Endothelial cell (in vitro differentiated cells): ENCODE data around the gene ADAMTS8. TPM values are rescaled to one million over a fixed set of nuclear protein-coding genes. Genes with fewer than 3 reads are reported as not detected.

Experiments
- DNase-seq: peaks from one replicate; pipeline ENCODE4 v3.0.0; 2021; ENCODE audit warnings: low spot score
- H3K27ac Mint-ChIP-seq: one replicate; pipeline ENCODE4 v1.8.0; 2021; ENCODE audit warnings: mixed read lengths, inconsistent platforms; ENCODE audit not compliant: unreplicated experiment
- H3K27me3 Mint-ChIP-seq: one replicate; pipeline ENCODE4 v1.8.0; 2021; ENCODE audit warnings: mild to moderate bottlenecking, moderate library complexity, mixed read lengths, inconsistent platforms; ENCODE audit not compliant: unreplicated experiment
- H3K36me3 Mint-ChIP-seq: one replicate; pipeline ENCODE4 v1.8.0; 2021; ENCODE audit warnings: mild to moderate bottlenecking, low read depth, mixed read lengths, inconsistent platforms; ENCODE audit not compliant: unreplicated experiment
- H3K4me1 Mint-ChIP-seq: one replicate; pipeline ENCODE4 v1.8.0; 2021; ENCODE audit warnings: mild to moderate bottlenecking, mixed read lengths, inconsistent platforms; ENCODE audit not compliant: unreplicated experiment
- H3K4me3 Mint-ChIP-seq: one replicate; pipeline ENCODE4 v1.8.0; 2021; ENCODE audit warnings: mild to moderate bottlenecking, mixed read lengths, inconsistent platforms; ENCODE audit not compliant: unreplicated experiment
- H3K9me3 Mint-ChIP-seq: one replicate; pipeline ENCODE4 v1.8.0; 2021; ENCODE audit warnings: mixed read lengths, inconsistent platforms; ENCODE audit not compliant: unreplicated experiment
- total RNA-seq: library from RNA; stranded (reverse); fragmentation: NEBNext Ultra II Directional; extraction: Animal tissue kit (Norgen Biotek cat#: 25700); gene quantifications from one replicate; pipeline ENCODE4 v1.2.1, GENCODE V29; 2021; ENCODE audit not compliant: unreplicated experiment
- TF ChIP-seq, protein P1 (sequence below): fragments of 200-600 bp; sonication (generic); IDR thresholded peaks from one replicate; pipeline ENCODE4 v1.5.0; 2021; ENCODE audit warnings: antibody characterized with exemption; ENCODE audit not compliant: unreplicated experiment

Gene ADAMTS8
- total RNA-seq, 1 donor from 2014 or later, result 0.31 TPM

DNA sequence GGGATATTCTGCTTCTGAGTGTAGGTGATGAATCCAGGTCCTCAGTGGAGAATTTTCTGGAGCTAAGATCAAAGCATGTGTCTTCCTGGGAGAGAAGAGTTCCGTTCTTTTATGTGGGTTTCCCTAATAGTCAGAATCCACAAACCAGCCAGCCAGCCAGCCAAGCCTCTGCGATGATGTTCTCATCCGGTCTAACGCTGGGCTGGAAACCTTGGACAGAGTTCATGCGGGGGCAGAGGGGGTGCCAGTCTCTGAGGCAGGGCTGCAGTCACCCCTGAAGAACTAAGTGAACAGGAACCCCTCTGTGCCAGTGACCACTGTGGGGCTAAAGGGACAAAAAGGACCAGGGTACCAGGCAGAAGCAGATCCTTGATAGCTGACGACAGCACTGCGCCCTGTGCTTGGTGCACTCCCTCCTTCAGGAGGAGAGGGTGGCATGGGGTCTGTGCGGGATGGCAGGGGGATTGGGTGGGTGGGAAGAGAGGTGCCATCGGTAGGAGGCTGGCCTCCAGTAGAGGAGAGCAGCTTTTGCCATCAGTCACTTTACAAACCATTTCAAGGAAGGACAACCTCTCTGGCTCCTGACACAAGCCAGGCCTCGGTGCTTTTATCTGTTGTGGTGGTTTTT is 47.1 kb upstream of the ADAMTS8 start:
- Mint-ChIP-seq H3K36me3 (peaks cover 4% of the 10 kb centered on the region), H3K4me3 (peak overlapping the region; percentile 12), H3K27ac (no peak overlapping the region), H3K9me3 (no peaks in the 10 kb centered on the region), H3K27me3 (peaks cover 9% of the 10 kb centered on the region), H3K4me1 (peaks cover 12% of the 10 kb centered on the region)
- TF ChIP-seq, protein P1, sequence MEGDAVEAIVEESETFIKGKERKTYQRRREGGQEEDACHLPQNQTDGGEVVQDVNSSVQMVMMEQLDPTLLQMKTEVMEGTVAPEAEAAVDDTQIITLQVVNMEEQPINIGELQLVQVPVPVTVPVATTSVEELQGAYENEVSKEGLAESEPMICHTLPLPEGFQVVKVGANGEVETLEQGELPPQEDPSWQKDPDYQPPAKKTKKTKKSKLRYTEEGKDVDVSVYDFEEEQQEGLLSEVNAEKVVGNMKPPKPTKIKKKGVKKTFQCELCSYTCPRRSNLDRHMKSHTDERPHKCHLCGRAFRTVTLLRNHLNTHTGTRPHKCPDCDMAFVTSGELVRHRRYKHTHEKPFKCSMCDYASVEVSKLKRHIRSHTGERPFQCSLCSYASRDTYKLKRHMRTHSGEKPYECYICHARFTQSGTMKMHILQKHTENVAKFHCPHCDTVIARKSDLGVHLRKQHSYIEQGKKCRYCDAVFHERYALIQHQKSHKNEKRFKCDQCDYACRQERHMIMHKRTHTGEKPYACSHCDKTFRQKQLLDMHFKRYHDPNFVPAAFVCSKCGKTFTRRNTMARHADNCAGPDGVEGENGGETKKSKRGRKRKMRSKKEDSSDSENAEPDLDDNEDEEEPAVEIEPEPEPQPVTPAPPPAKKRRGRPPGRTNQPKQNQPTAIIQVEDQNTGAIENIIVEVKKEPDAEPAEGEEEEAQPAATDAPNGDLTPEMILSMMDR, result no peak
- DNase-seq, result no peak

DNA sequence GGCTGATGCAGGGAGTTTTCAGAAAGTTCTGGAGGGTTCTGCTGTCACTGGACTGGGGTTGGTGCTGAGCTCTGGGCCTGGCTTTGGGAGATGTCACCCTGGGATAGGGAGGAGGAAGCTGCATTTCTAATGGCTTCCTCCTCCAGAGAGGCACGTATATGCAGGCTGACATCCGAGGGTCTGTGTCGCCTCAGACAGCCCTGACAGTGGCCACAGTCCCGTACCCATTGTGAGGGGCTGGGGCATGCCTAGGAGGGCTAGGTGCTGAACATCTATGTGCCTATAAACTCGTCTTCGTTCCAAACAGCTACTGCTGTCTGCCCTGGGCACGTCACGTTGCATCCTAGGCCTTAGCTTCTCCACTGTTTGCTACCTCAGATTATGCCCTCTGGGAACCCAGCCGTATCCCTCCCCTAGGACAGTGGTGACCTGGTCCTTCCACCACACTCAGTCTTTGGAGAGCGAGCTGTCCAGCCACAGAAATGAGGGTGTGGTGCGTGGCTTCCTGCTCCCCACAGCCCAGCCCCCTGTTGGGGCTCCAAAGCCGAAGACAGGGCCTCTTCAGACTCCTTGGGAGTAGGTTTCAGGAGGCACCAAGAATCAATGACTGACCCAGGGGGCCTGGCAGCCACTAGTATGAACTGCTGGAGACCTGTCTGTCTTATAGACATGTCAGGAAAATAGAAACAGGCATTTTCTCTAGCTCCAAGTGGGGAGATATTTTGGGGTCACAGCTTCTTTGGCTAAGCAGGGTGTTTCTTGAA is 46.4 kb upstream of the ADAMTS8 start:
- H3K27ac Mint-ChIP-seq, result no peak overlapping the region
- TF ChIP-seq, protein P1, result no peak

DNA sequence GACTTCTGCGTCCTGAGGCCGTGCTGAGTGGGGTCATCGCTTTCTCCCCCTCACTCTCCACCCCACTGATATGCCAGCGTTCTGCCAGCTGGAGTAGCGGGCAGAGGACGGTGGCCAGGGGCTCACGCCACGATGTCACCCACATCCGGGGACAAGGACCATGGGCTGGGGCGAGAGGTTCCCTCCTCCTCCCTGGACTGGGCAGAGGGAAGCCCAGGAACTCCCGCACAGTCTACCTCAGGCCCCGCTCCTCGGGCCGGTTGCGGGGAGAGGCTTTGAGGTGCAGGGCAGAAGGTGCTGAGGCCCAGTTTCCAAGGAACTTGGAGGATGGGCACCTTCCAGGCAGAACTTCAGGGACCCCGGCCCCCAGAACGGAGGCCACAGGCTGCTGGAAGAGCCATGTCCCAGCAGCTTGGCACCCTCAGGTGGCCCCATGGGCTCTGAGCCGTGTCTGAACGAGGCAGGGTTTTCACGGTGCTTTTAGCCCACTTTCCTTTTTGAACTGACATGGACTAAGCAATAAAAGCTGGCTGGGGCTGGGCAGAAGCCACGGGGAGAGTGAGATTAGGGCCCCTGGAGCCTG is 45.5 kb upstream of the ADAMTS8 start:
- Mint-ChIP-seq H3K27ac (no peak overlapping the region), H3K9me3 (no peaks in the 10 kb centered on the region), H3K4me3 (no peak overlapping the region), H3K27me3 (peaks cover 9% of the 10 kb centered on the region), H3K4me1 (peaks cover 12% of the 10 kb centered on the region), H3K36me3 (peaks cover 4% of the 10 kb centered on the region)
- no peak for DNase-seq
- TF ChIP-seq, protein P1, result no peak

More for the DNA sequence above, 46.4 kb upstream of the ADAMTS8 start:
- no peak for DNase-seq
- no peaks in the 10 kb centered on the region for H3K9me3 Mint-ChIP-seq
- H3K27me3 Mint-ChIP-seq, result peaks cover 9% of the 10 kb centered on the region
- peak overlapping the region; percentile 12 for H3K4me3 Mint-ChIP-seq
- peaks cover 4% of the 10 kb centered on the region for H3K36me3 Mint-ChIP-seq
- peaks cover 12% of the 10 kb centered on the region for H3K4me1 Mint-ChIP-seq

DNA sequence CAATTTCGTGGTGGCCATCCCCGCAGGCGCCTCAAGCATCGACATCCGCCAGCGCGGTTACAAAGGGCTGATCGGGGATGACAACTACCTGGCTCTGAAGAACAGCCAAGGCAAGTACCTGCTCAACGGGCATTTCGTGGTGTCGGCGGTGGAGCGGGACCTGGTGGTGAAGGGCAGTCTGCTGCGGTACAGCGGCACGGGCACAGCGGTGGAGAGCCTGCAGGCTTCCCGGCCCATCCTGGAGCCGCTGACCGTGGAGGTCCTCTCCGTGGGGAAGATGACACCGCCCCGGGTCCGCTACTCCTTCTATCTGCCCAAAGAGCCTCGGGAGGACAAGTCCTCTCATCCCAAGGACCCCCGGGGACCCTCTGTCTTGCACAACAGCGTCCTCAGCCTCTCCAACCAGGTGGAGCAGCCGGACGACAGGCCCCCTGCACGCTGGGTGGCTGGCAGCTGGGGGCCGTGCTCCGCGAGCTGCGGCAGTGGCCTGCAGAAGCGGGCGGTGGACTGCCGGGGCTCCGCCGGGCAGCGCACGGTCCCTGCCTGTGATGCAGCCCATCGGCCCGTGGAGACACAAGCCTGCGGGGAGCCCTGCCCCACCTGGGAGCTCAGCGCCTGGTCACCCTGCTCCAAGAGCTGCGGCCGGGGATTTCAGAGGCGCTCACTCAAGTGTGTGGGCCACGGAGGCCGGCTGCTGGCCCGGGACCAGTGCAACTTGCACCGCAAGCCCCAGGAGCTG is 44.8 kb upstream of the ADAMTS8 start:
- TF ChIP-seq, protein P1, result no peak
- Mint-ChIP-seq H3K36me3 (peaks cover 4% of the 10 kb centered on the region), H3K27me3 (peaks cover 9% of the 10 kb centered on the region), H3K4me3 (no peak overlapping the region), H3K9me3 (no peaks in the 10 kb centered on the region), H3K27ac (no peak overlapping the region), H3K4me1 (peaks cover 12% of the 10 kb centered on the region)
- DNase-seq, result no peak
